H9 (cell line): ENCODE results near the gene ANXA1. TPM values are rescaled to one million over a fixed set of nuclear protein-coding genes. Genes with fewer than 3 reads are reported as not detected.

Source experiments
- DNase-seq: peaks from one replicate; pipeline ENCODE4 v3.0.0-alpha.2; 2017
- H2AFZ ChIP-seq: one replicate; pipeline ENCODE4 v1.6.1; 2013; ENCODE audit warnings: mild to moderate bottlenecking, low read length, control low read depth, moderate library complexity
- H2AK5ac ChIP-seq: 2 replicates; pipeline ENCODE4 v1.6.1; 2013; ENCODE audit warnings: low read length, control low read depth, mixed read lengths; ENCODE audit not compliant: insufficient read length
- H2BK120ac ChIP-seq: one replicate; pipeline ENCODE4 v1.6.1; 2013; ENCODE audit warnings: low read depth, mild to moderate bottlenecking, low read length, control low read depth, inconsistent platforms; ENCODE audit not compliant: poor library complexity, severe bottlenecking
- H2BK12ac ChIP-seq: 2 replicates; pipeline ENCODE4 v1.6.1; 2013; ENCODE audit warnings: low read length, control low read depth, mixed read lengths, low read depth; ENCODE audit not compliant: insufficient read length
- H2BK15ac ChIP-seq: 2 replicates; pipeline ENCODE4 v1.6.1; 2013; ENCODE audit warnings: low read depth, low read length, control low read depth
- H2BK20ac ChIP-seq: one replicate; pipeline ENCODE4 v1.6.1; 2013; ENCODE audit warnings: low read depth, mild to moderate bottlenecking, low read length, control low read depth, inconsistent platforms; ENCODE audit not compliant: poor library complexity, severe bottlenecking
- H2BK5ac ChIP-seq: 2 replicates; pipeline ENCODE4 v1.6.1; 2013; ENCODE audit warnings: low read length, control low read depth, mixed read lengths; ENCODE audit not compliant: insufficient read length
- H3K14ac ChIP-seq: 2 replicates; pipeline ENCODE4 v1.6.1; 2013; ENCODE audit warnings: low read length, control low read depth; ENCODE audit not compliant: insufficient read depth
- H3K18ac ChIP-seq: 2 replicates; pipeline ENCODE4 v1.6.1; 2013; ENCODE audit warnings: low read depth, mild to moderate bottlenecking, mixed read lengths, low read length, control low read depth; ENCODE audit not compliant: insufficient read length
- H3K23ac ChIP-seq: 2 replicates; pipeline ENCODE4 v1.6.1; 2013; ENCODE audit warnings: low read length, control low read depth, mixed read lengths, low read depth; ENCODE audit not compliant: insufficient read length
- H3K23me2 ChIP-seq: 2 replicates; pipeline ENCODE4 v1.6.1; 2013; ENCODE audit warnings: low read depth, mild to moderate bottlenecking, mixed read lengths, low read length, control low read depth; ENCODE audit not compliant: insufficient read length, poor library complexity, severe bottlenecking
- H3K27ac ChIP-seq: 2 replicates; pipeline ENCODE4 v1.5.1; 2013; ENCODE audit warnings: low read length, control low read depth, mixed read lengths, low read depth; ENCODE audit not compliant: insufficient read length
- H3K27me3 ChIP-seq: 2 replicates; pipeline ENCODE4 v1.6.1; 2013; ENCODE audit warnings: low read length, control low read depth, inconsistent platforms; ENCODE audit not compliant: insufficient read depth
- H3K4ac ChIP-seq: 2 replicates; pipeline ENCODE4 v1.6.1; 2013; ENCODE audit warnings: low read depth, mild to moderate bottlenecking, control low read depth, inconsistent platforms, low read length, moderate library complexity
- H3K4me1 ChIP-seq: 2 replicates; pipeline ENCODE4 v1.6.1; 2013; ENCODE audit warnings: low read length, control low read depth, inconsistent platforms; ENCODE audit not compliant: insufficient read depth
- H3K4me2 ChIP-seq: 2 replicates; pipeline ENCODE4 v1.6.1; 2013; ENCODE audit warnings: low read length, control low read depth, mixed read lengths; ENCODE audit not compliant: insufficient read length, insufficient read depth
- H3K56ac ChIP-seq: 2 replicates; pipeline ENCODE4 v1.6.1; 2013; ENCODE audit warnings: low read depth, mild to moderate bottlenecking, mixed read lengths, low read length, control low read depth; ENCODE audit not compliant: insufficient read length
- H3K79me1 ChIP-seq: 2 replicates; pipeline ENCODE4 v1.6.1; 2013; ENCODE audit warnings: low read depth, mild to moderate bottlenecking, moderate library complexity, low read length, control low read depth, inconsistent platforms; ENCODE audit not compliant: insufficient read depth, poor library complexity, severe bottlenecking
- H3K79me2 ChIP-seq: 2 replicates; pipeline ENCODE4 v1.6.1; 2013; ENCODE audit warnings: low read length, control low read depth, inconsistent platforms; ENCODE audit not compliant: insufficient read depth
- H3K9ac ChIP-seq: 2 replicates; pipeline ENCODE4 v1.6.1; 2013; ENCODE audit warnings: low read length, control low read depth, mixed read lengths; ENCODE audit not compliant: insufficient read length; ENCODE audit errors: extremely low read depth
- H3K9me3 ChIP-seq: one replicate; pipeline ENCODE4 v1.6.1; 2013; ENCODE audit warnings: low read depth, low read length, inconsistent platforms; ENCODE audit not compliant: control insufficient read depth
- H3T11ph ChIP-seq: one replicate; pipeline ENCODE4 v1.6.1; 2013; ENCODE audit warnings: mild to moderate bottlenecking, low read length, control low read depth, inconsistent platforms
- H4K20me1 ChIP-seq: one replicate; pipeline ENCODE4 v1.6.1; 2013; ENCODE audit not compliant: control insufficient read depth, insufficient read length, insufficient read depth
- H4K5ac ChIP-seq: 2 replicates; pipeline ENCODE4 v1.6.1; 2013; ENCODE audit warnings: low read depth, mild to moderate bottlenecking, mixed read lengths, low read length, control low read depth; ENCODE audit not compliant: insufficient read length
- H4K8ac ChIP-seq: replicated peaks from 2 replicates; pipeline ENCODE4 v1.6.1; 2013; ENCODE audit warnings: low read length, control low read depth, mixed read lengths, low read depth; ENCODE audit not compliant: insufficient read length
- H4K91ac ChIP-seq: 2 replicates; pipeline ENCODE4 v1.6.1; 2013; ENCODE audit warnings: low read depth, mild to moderate bottlenecking, moderate library complexity, mixed read lengths, low read length, control low read depth; ENCODE audit not compliant: insufficient read length
- H3K27ac Mint-ChIP-seq, 3 experiments: 2 replicates in 2 of 3; 3 replicates in 1 of 3; pipeline ENCODE4 v1.8.0; 2020 to 2021; ENCODE audit warnings: mixed read lengths in 3 of 3, mild to moderate bottlenecking in 1 of 3, moderate library complexity in 1 of 3
- H3K27me3 Mint-ChIP-seq: 2 replicates; pipeline ENCODE4 v1.8.0; 2021; ENCODE audit warnings: low read depth, mild to moderate bottlenecking, moderate library complexity, mixed read lengths
- H3K36me3 Mint-ChIP-seq, 3 experiments: 2 replicates in 2 of 3; 3 replicates in 1 of 3; pipeline ENCODE4 v1.8.0; 2020 to 2021; ENCODE audit warnings: low read depth in 3 of 3, mixed read lengths in 3 of 3; ENCODE audit not compliant: insufficient read depth in 1 of 3
- H3K4me1 Mint-ChIP-seq, 2 experiments: 2 replicates each; pipeline ENCODE4 v1.8.0; 2020; ENCODE audit warnings: mixed read lengths in 2 of 2
- H3K4me3 Mint-ChIP-seq, 2 experiments: 2 replicates in 1 of 2; 3 replicates in 1 of 2; pipeline ENCODE4 v1.8.0; 2020 to 2021; ENCODE audit warnings: mild to moderate bottlenecking in 2 of 2, mixed read lengths in 2 of 2, moderate library complexity in 1 of 2
- H3K9me3 Mint-ChIP-seq, 2 experiments: 2 replicates in 1 of 2; 3 replicates in 1 of 2; pipeline ENCODE4 v1.8.0; 2020; ENCODE audit warnings: mild to moderate bottlenecking in 2 of 2, mixed read lengths in 2 of 2, moderate library complexity in 1 of 2
- WGBS: extraction: QIAGEN DNeasy Blood & Tissue Kit; methylation state at CpG from one replicate; pipeline ENCODE4 v1.1.7; 2013; ENCODE audit warnings: missing lambda C conversion rate, low lambda C conversion rate, mixed read lengths; ENCODE audit not compliant: insufficient read length; ENCODE audit errors: extremely low coverage; 5-methylcytosine and 5-hydroxymethylcytosine counted together
- total RNA-seq: library from RNA; stranded (reverse); gene quantifications from 2 replicates; pipeline ENCODE4 v1.2.1, GENCODE V29; 2021
- TF ChIP-seq, protein P1 (sequence below): fragments of 200-600 bp; sonication (generic); conservative IDR thresholded peaks from 3 replicates; pipeline ENCODE4 v1.8.0; 2021; ENCODE audit warnings: antibody characterized with exemption, mild to moderate bottlenecking

ANXA1 gene
- total RNA-seq, 1 experiment from 2014 or later = 3.5 TPM

DNA sequence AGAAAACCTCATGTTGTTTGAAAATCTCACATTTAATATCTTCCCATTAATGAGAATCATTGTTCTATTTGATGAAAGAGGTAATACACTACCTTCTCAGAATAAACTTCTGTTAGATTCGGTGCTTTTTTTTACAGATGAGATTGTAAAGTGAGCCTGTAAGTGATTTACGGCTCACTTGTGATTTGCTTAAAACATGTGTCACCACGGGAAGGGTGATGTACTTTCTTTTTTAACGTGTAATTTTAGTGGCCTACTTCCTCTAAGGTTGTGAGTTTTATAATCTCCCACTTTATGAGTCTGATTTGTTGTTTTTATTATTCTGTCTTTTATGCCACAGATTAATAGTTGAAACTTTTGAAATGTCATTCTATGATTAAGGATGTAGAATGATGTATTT lies 15.9 kb downstream of the ANXA1 start:
- Histone ChIP-seq H3T11ph (no peak overlapping the region), H2BK12ac (no peak overlapping the region), H2BK15ac (no peak overlapping the region), H4K20me1 (no peaks in the 10 kb centered on the region), H3K79me2 (no peaks in the 10 kb centered on the region), H4K5ac (no peak overlapping the region), H4K91ac (no peak overlapping the region), H3K23ac (no peak overlapping the region), H2BK5ac (no peak overlapping the region), H2BK20ac (no peak overlapping the region), H3K23me2 (no peaks in the 10 kb centered on the region), H3K4me2 (no peak overlapping the region), H3K27ac (no peak overlapping the region), H3K14ac (no peak overlapping the region), H3K18ac (no peak overlapping the region), H2AFZ (no peak overlapping the region), H3K56ac (no peak overlapping the region), H3K4ac (no peak overlapping the region), H3K9me3 (no peaks in the 10 kb centered on the region), H3K4me1 (peaks cover 2% of the 10 kb centered on the region; the same call in 1 of the 2 replicates), H4K8ac (no peak overlapping the region), H2BK120ac (no peak overlapping the region), H3K9ac (no peak overlapping the region), H2AK5ac (no peak overlapping the region), H3K27me3 (no peaks in the 10 kb centered on the region), H3K79me1 (no peaks in the 10 kb centered on the region)
- no peak overlapping the region for H3K27ac Mint-ChIP-seq
- no CpG with 5 or more reads among the region's 4 CpGs for WGBS
- TF ChIP-seq, protein P1, sequence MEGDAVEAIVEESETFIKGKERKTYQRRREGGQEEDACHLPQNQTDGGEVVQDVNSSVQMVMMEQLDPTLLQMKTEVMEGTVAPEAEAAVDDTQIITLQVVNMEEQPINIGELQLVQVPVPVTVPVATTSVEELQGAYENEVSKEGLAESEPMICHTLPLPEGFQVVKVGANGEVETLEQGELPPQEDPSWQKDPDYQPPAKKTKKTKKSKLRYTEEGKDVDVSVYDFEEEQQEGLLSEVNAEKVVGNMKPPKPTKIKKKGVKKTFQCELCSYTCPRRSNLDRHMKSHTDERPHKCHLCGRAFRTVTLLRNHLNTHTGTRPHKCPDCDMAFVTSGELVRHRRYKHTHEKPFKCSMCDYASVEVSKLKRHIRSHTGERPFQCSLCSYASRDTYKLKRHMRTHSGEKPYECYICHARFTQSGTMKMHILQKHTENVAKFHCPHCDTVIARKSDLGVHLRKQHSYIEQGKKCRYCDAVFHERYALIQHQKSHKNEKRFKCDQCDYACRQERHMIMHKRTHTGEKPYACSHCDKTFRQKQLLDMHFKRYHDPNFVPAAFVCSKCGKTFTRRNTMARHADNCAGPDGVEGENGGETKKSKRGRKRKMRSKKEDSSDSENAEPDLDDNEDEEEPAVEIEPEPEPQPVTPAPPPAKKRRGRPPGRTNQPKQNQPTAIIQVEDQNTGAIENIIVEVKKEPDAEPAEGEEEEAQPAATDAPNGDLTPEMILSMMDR = no peak
- H3K9me3 Mint-ChIP-seq = no peaks in the 10 kb centered on the region
- no peaks in the 10 kb centered on the region for H3K27me3 Mint-ChIP-seq
- H3K36me3 Mint-ChIP-seq = no peaks in the 10 kb centered on the region
- no peak overlapping the region for H3K4me3 Mint-ChIP-seq
- H3K4me1 Mint-ChIP-seq = peaks cover 7 to 9% of the 10 kb centered on the region in 2 experiments
- no peak for DNase-seq
